Upper lobe of left lung (tissue), 6 donors: ENCODE results near the gene MYL12A. TPM values are rescaled to one million over a fixed set of nuclear protein-coding genes. Genes with fewer than 3 reads are reported as not detected.

Source experiments
- ATAC-seq, 2 donors: fragments of 200-7000 bp; cut with Tn5 transposase; one replicate each; pipeline ENCODE4 v1.9.1; 2022; ENCODE audit warnings: mild to moderate bottlenecking in 2 of 2, moderate library complexity in 2 of 2; ENCODE audit not compliant: low FRiP score in 2 of 2
- DNase-seq, 2 donors: peaks; one replicate each; pipeline ENCODE4 v3.0.0-alpha.2; 2019 to 2020
- H3K27ac ChIP-seq, 4 donors: fragments of 200-600 bp; sonication (generic); one replicate each; pipeline ENCODE4 v1.5.1; 2016 to 2019
- H3K27me3 ChIP-seq, 4 donors: fragments of 200-600 bp; sonication (generic); one replicate each; pipeline ENCODE4 v1.5.1; 2017 to 2019
- H3K36me3 ChIP-seq, 4 donors: fragments of 200-600 bp; sonication (generic); one replicate each; pipeline ENCODE4 v1.5.1; 2016 to 2019
- H3K4me1 ChIP-seq, 4 donors: fragments of 200-600 bp; sonication (generic); one replicate each; pipeline ENCODE4 v1.5.1; 2018 to 2019
- H3K4me3 ChIP-seq, 4 donors: fragments of 200-600 bp; sonication (generic); one replicate each; pipeline ENCODE4 v1.5.1; 2017 to 2019; ENCODE audit warnings: mild to moderate bottlenecking in 2 of 4, moderate library complexity in 1 of 4
- H3K9me3 ChIP-seq, 4 donors: fragments of 200-600 bp; sonication (generic); one replicate each; pipeline ENCODE4 v1.5.1; 2018 to 2019
- EP300 ChIP-seq, 4 donors: sonication (generic); formaldehyde crosslinking; IDR thresholded peaks; one replicate each; pipeline ENCODE4 v1.5.1; 2017; ENCODE audit warnings: antibody characterized with exemption in 4 of 4, control low read depth in 2 of 4
- POLR2A ChIP-seq, 4 donors: fragments of 450-650 bp; IDR thresholded peaks; one replicate each; pipeline ENCODE4 v1.5.1; 2016 to 2017; ENCODE audit warnings: antibody characterized with exemption in 4 of 4, mild to moderate bottlenecking in 2 of 4
- POLR2AphosphoS5 ChIP-seq, 2 donors: sonication (generic); formaldehyde crosslinking; IDR thresholded peaks; one replicate each; pipeline ENCODE4 v1.5.1; 2017; ENCODE audit warnings: antibody characterized with exemption in 2 of 2
- WGBS, 2 donors: methylation state at CpG; one replicate each; pipeline ENCODE4 v1.1.5; 2017 to 2018; 5-methylcytosine and 5-hydroxymethylcytosine counted together
- total RNA-seq, 6 donors: library from RNA; depleted of rRNA in 4 of 6; stranded (reverse); fragments of >200 nt in 4 of 6; gene quantifications; one replicate each; pipeline versions ENCODE4 v1.1.0 to v1.2.1, GENCODE V29; 2016 to 2021
- TF ChIP-seq, protein P1 (sequence below), 6 experiments: fragments of 450-650 bp in 4 of 6; fragments of 200-600 bp in 2 of 6; sonication (generic) in 2 of 6; IDR thresholded peaks; one replicate each; pipeline ENCODE4 v1.5.1; 2016 to 2019; ENCODE audit warnings: antibody characterized with exemption in 6 of 6
- donor health status: DM: no; HTN: no; CAD: no; lungs with moderate emphysema.
- donor health status: DM: no; HTN: yes; CAD: no; lungs with severe emphysema.

The MYL12A gene
- total RNA-seq, 6 donors from 2014 or later, result 184 to 702 (median 558) TPM

DNA sequence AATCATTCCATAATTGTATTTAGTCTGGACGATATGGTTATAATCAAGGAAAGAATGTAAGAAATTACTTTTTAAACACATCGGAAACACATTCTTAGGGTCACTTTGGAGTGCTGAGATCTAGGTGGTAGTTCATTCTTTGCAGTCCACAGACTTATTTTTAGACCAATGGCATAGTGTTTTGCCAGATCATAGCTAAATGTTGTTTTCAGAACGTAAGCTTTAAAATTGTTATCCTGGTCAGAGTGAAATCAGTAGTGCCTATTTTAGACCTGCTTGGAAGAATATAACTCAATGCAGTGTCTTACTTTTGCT is 4.3 kb downstream of the MYL12A start:
- ATAC-seq (no peak), DNase-seq (no peak)
- H3K4me1 ChIP-seq, result peaks cover 53 to 74% (median 55%) of the 10 kb centered on the region in 4 donors
- H3K9me3 ChIP-seq, result no peaks in the 10 kb centered on the region
- H3K27ac ChIP-seq, result peak overlapping the region; percentile 3 to 100 (median 100)
- 48 to 59% methylated on average over 3 of the region's 3 CpGs for WGBS, 2 donors
- peak overlapping the region in 1 of 4 donors; percentile 3 for H3K4me3 ChIP-seq
- no peaks in the 10 kb centered on the region for H3K27me3 ChIP-seq
- TF ChIP-seq EP300 (IDR thresholded peaks at IDR 0.05), result no peak
- no peak for TF ChIP-seq POLR2A (IDR thresholded peaks at IDR 0.05)
- no peak for TF ChIP-seq POLR2AphosphoS5 (IDR thresholded peaks at IDR 0.05)
- TF ChIP-seq, protein P1, sequence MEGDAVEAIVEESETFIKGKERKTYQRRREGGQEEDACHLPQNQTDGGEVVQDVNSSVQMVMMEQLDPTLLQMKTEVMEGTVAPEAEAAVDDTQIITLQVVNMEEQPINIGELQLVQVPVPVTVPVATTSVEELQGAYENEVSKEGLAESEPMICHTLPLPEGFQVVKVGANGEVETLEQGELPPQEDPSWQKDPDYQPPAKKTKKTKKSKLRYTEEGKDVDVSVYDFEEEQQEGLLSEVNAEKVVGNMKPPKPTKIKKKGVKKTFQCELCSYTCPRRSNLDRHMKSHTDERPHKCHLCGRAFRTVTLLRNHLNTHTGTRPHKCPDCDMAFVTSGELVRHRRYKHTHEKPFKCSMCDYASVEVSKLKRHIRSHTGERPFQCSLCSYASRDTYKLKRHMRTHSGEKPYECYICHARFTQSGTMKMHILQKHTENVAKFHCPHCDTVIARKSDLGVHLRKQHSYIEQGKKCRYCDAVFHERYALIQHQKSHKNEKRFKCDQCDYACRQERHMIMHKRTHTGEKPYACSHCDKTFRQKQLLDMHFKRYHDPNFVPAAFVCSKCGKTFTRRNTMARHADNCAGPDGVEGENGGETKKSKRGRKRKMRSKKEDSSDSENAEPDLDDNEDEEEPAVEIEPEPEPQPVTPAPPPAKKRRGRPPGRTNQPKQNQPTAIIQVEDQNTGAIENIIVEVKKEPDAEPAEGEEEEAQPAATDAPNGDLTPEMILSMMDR (IDR thresholded peaks at IDR 0.05), result no peak
- peaks cover 19 to 56% (median 31%) of the 10 kb centered on the region in 4 donors for H3K36me3 ChIP-seq

DNA sequence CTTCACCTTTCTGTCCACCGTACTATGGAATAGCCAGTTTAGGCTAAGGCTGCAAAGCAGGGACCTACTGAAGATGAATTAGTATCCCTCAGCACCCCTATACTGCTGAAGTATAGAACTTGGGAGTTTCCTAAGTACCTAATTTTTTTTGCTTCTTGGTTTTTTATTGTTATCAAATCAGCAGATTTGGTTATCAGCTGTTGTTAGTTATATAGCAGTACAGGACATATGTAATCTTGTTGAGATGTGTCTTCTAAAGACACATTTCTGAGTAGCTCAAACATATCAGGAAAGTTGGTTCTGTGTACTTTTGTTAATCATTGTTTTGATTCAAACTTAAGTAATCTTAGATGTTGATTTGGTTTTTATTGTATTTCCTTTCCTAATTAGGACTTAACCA is 5.2 kb downstream of the MYL12A start:
- Histone ChIP-seq H3K36me3 (peaks cover 23 to 65% (median 36%) of the 10 kb centered on the region in 4 donors), H3K27ac (peak overlapping the region in 1 of 4 donors; percentile 100), H3K9me3 (no peaks in the 10 kb centered on the region), H3K4me1 (peaks cover 56 to 77% (median 63%) of the 10 kb centered on the region in 4 donors), H3K27me3 (no peaks in the 10 kb centered on the region), H3K4me3 (no peak overlapping the region)
- ATAC-seq (no peak), DNase-seq (no peak)
- WGBS, 2 donors, result 78 to 86% methylated on average over 1 of the region's 1 CpG
- TF ChIP-seq POLR2AphosphoS5 (IDR thresholded peaks at IDR 0.05), result no peak

DNA sequence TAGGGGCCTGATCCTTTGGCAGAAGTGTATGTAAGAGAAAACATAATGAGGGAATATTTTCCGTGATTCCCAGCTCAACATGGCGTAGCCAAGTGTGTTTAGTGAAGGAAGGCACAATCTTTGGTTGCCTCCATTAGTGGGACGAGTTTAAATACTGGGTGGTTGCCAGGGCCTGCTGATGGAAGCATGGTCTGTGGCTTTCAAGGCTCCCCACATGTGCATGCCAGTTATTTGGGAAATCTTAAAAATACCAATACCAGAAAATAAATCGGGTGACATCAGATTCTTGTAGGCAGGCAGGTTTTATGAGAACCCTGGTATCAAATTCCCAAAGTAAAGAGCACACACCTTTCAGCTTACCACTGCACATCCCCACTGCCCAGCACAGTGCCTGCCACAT is 7.1 kb downstream of the MYL12A start:
- Histone ChIP-seq H3K36me3 (peaks cover 25 to 74% (median 42%) of the 10 kb centered on the region in 4 donors), H3K4me3 (no peak overlapping the region), H3K4me1 (peaks cover 50 to 67% (median 56%) of the 10 kb centered on the region in 4 donors), H3K27me3 (no peaks in the 10 kb centered on the region), H3K9me3 (no peaks in the 10 kb centered on the region), H3K27ac (peak overlapping the region in 1 of 4 donors; percentile 12)
- ATAC-seq (no peak), DNase-seq (no peak)
- 91 to 96% methylated on average over 4 of the region's 4 CpGs for WGBS, 2 donors
- TF ChIP-seq EP300 (IDR thresholded peaks at IDR 0.05), result no peak
- TF ChIP-seq, protein P1 (IDR thresholded peaks at IDR 0.05), result no peak
- no peak for TF ChIP-seq POLR2A (IDR thresholded peaks at IDR 0.05)
- no peak for TF ChIP-seq POLR2AphosphoS5 (IDR thresholded peaks at IDR 0.05)

DNA sequence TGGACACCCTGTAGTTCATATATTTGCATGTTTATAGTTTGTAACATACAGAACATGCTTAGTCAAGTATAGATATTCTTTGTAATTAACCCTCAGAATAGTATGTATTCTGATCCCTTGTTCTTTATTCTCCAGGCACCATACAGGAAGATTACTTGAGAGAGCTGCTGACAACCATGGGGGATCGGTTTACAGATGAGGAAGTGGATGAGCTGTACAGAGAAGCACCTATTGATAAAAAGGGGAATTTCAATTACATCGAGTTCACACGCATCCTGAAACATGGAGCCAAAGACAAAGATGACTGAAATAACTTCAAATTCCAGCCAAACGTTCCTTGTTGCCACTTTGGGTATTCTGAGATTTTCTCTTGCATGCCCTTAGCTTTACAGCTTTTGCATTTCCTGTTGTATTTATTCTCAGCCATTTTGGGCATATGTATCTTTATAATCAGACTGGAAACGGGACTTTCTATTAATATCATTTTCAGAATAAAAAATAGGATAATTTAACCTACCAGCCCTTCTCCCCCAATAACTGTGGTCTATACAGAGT is 8.1 kb downstream of the MYL12A start:
- H3K4me3 ChIP-seq, result no peak overlapping the region
- H3K4me1 ChIP-seq, result peaks cover 45 to 63% (median 55%) of the 10 kb centered on the region in 4 donors
- peak overlapping the region in 2 of 4 donors; percentile 74 to 75 for H3K27ac ChIP-seq
- TF ChIP-seq POLR2AphosphoS5 (IDR thresholded peaks at IDR 0.05) (no peak), EP300 (IDR thresholded peaks at IDR 0.05) (no peak), POLR2A (IDR thresholded peaks at IDR 0.05) (no peak)
- TF ChIP-seq, protein P1 (IDR thresholded peaks at IDR 0.05), result no peak
- WGBS, 2 donors, result 60 to 62% methylated on average over 5 of the region's 5 CpGs
- no peaks in the 10 kb centered on the region for H3K9me3 ChIP-seq
- ATAC-seq, result no peak
- H3K27me3 ChIP-seq, result no peaks in the 10 kb centered on the region
- H3K36me3 ChIP-seq, result peaks cover 25 to 66% (median 42%) of the 10 kb centered on the region in 4 donors
- DNase-seq, result no peak

DNA sequence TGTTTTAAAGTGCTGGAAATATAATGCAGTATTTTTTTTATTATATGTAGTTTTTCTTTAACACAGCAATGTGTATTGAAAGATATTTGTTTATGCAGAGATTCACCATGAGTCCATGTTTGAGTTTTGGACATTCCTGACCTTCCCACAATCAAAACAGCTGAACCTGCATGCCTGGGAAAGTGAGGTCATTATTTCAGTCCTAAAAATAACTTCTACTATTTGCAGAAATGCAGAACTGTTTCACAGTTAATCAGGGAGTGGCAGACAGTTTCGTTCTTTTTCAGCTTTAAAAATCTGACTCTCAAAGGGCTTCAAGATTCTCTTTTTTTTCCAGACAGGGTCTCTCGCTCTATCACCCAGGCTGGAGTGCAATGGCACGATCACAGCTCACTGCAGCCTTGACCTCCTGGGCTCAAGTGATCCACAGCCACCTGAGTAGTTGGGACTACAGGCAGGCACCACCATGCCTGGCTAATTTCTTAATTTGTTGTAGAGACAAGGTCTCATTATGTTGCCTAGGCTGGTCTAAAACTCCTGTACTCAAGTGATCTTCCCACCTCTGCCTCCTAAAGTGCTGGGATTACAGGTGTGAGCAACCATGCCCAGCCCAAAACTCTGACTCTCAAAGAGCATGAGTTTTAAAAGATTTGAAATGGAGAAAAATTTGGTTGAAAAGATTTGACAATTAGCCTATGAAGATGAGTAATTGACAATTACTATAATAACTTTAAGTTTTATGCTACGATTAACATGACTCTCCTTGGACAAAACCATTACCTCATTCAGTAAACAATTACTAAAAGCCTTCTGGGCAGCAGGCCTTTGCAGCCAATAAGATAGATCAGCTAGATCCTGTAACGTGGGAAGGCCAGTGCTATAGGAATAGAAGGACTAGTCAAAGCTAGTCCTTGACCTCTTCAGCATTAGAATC is 9.4 kb downstream of the MYL12A start:
- no peak for DNase-seq
- Histone ChIP-seq H3K27ac (peak overlapping the region; percentile 68 to 75 (median 72)), H3K9me3 (no peaks in the 10 kb centered on the region), H3K4me3 (no peak overlapping the region), H3K36me3 (peaks cover 25 to 66% (median 42%) of the 10 kb centered on the region in 4 donors), H3K27me3 (no peaks in the 10 kb centered on the region), H3K4me1 (peaks cover 35 to 58% (median 47%) of the 10 kb centered on the region in 4 donors)
- no peak for ATAC-seq
- TF ChIP-seq EP300 (IDR thresholded peaks at IDR 0.05) (no peak), POLR2AphosphoS5 (IDR thresholded peaks at IDR 0.05) (no peak), POLR2A (IDR thresholded peaks at IDR 0.05) (no peak)
- TF ChIP-seq, protein P1 (IDR thresholded peaks at IDR 0.05), result no peak
- 44 to 69% methylated on average over 5 of the region's 5 CpGs for WGBS, 2 donors
